Keratinocyte (primary cell): ENCODE results near the gene HACD1. TPM values are rescaled to one million over a fixed set of nuclear protein-coding genes. Genes with fewer than 3 reads are reported as not detected.

Experiments
- DNase-seq: peaks from one replicate; pipeline ENCODE4 v3.0.0-alpha.2; 2011; ENCODE audit warnings: low read depth, missing footprints, low spot score
- FAIRE-seq: peaks from 2 replicates; lab custom pipeline; 2011; peaks lifted over from hg19 to GRCh38; lab: Jason Lieb, UNC
- H2AFZ ChIP-seq: 2 replicates; pipeline ENCODE4 v1.6.0; 2012; ENCODE audit warnings: low read length, control low read depth, inconsistent platforms; ENCODE audit not compliant: control insufficient read depth
- H3K27ac ChIP-seq: 2 replicates; pipeline ENCODE4 v1.5.1; 2011; ENCODE audit warnings: low read length; ENCODE audit not compliant: control insufficient read depth, insufficient read depth
- H3K27me3 ChIP-seq: 3 replicates; pipeline ENCODE4 v1.6.0; 2011; ENCODE audit warnings: low read length; ENCODE audit not compliant: control insufficient read depth, insufficient read depth; ENCODE audit errors: extremely low read depth
- H3K36me3 ChIP-seq, 2 experiments: 2 replicates in 1 of 2; 3 replicates in 1 of 2; pipeline ENCODE4 v1.5.1; 2011; ENCODE audit warnings: low read length in 2 of 2, mild to moderate bottlenecking in 1 of 2; ENCODE audit not compliant: control insufficient read depth in 2 of 2, insufficient read depth in 2 of 2; ENCODE audit errors: extremely low read depth in 1 of 2
- H3K4me1 ChIP-seq: 3 replicates; pipeline ENCODE4 v1.5.1; 2011; ENCODE audit warnings: low read length; ENCODE audit not compliant: control insufficient read depth, insufficient read depth; ENCODE audit errors: extremely low read depth
- H3K4me2 ChIP-seq: 3 replicates; pipeline ENCODE4 v1.6.0; 2011; ENCODE audit warnings: low read depth, low read length; ENCODE audit not compliant: control insufficient read depth, insufficient read depth; ENCODE audit errors: extremely low read depth
- H3K4me3 ChIP-seq, 3 experiments: fragments of 200-600 bp in 1 of 3; sonication (generic) in 1 of 3; 2 replicates in 2 of 3; 3 replicates in 1 of 3; pipeline ENCODE4 v1.5.1; 2011 to 2016; ENCODE audit warnings: low read length in 3 of 3, mild to moderate bottlenecking in 3 of 3, control low read depth in 2 of 3, inconsistent platforms in 1 of 3, low read depth in 1 of 3, mixed read lengths in 1 of 3, mixed run types in 1 of 3, moderate library complexity in 1 of 3; ENCODE audit not compliant: control insufficient read depth in 2 of 3, insufficient read depth in 2 of 3; ENCODE audit errors: extremely low read depth in 1 of 3
- H3K79me2 ChIP-seq: 2 replicates; pipeline ENCODE4 v1.6.0; 2012; ENCODE audit warnings: low read length; ENCODE audit not compliant: control insufficient read depth, insufficient read depth
- H3K9ac ChIP-seq: 3 replicates; pipeline ENCODE4 v1.6.0; 2011; ENCODE audit warnings: low read length; ENCODE audit not compliant: control insufficient read depth, insufficient read depth; ENCODE audit errors: extremely low read depth
- H3K9me1 ChIP-seq: 3 replicates; pipeline ENCODE4 v1.6.0; 2011; ENCODE audit warnings: low read length; ENCODE audit not compliant: control insufficient read depth, insufficient read depth; ENCODE audit errors: extremely low read depth
- H3K9me3 ChIP-seq: 2 replicates; pipeline ENCODE4 v1.5.1; 2012; ENCODE audit warnings: low read depth, low read length; ENCODE audit not compliant: control insufficient read depth
- H4K20me1 ChIP-seq: 3 replicates; pipeline ENCODE4 v1.6.0; 2011; ENCODE audit warnings: low read length; ENCODE audit not compliant: control insufficient read depth, insufficient read depth; ENCODE audit errors: extremely low read depth
- EZH2 ChIP-seq: IDR thresholded peaks from one replicate; pipeline ENCODE4 v1.6.1; 2012; ENCODE audit warnings: inconsistent platforms, mild to moderate bottlenecking, low read length, moderate library complexity
- dilution Hi-C: fragments of 300-500 bp; cut with MboI; formaldehyde crosslinking; loops from one replicate; pipeline ENCODE4 v1.7.0; 2020; ENCODE audit warnings: low sequenced_read_pairs; ENCODE audit not compliant: extremely low pct_ligation_motif_present
- polyA plus RNA-seq, 5 experiments: library from polyadenylated mRNA; depleted of rRNA in 3 of 5; stranded (reverse) in 3 of 5; stranded (forward) in 1 of 5; unstranded in 1 of 5; fragments of >200 nt; gene quantifications; 1 replicate in 1 of 5; 2 replicates in 3 of 5; 3 replicates in 1 of 5; pipeline versions ENCODE4 v1.2.1 to v1.2.3, GENCODE V29; 2011 to 2012; ENCODE audit warnings: missing spikeins in 2 of 5, low read depth in 1 of 5, low replicate concordance in 1 of 5
- TF ChIP-seq, protein P1 (sequence below), 3 experiments: IDR thresholded peaks in 1 of 3; conservative IDR thresholded peaks in 1 of 3; optimal IDR thresholded peaks in 1 of 3; 2 replicates in 2 of 3; 3 replicates in 1 of 3; pipeline versions ENCODE3 to v1.5.1; 2011; ENCODE audit warnings: low read length in 3 of 3, mild to moderate bottlenecking in 3 of 3, moderate library complexity in 2 of 3, control low read depth in 1 of 3, inconsistent platforms in 1 of 3; ENCODE audit not compliant: insufficient read depth in 2 of 3; ENCODE audit errors: extremely low read depth in 1 of 3

HACD1 gene
- polyA plus RNA-seq, 1 donor (not counting 4 experiments of a cell fraction or from before 2014, with no cell fraction given), result 46.3 TPM

DNA sequence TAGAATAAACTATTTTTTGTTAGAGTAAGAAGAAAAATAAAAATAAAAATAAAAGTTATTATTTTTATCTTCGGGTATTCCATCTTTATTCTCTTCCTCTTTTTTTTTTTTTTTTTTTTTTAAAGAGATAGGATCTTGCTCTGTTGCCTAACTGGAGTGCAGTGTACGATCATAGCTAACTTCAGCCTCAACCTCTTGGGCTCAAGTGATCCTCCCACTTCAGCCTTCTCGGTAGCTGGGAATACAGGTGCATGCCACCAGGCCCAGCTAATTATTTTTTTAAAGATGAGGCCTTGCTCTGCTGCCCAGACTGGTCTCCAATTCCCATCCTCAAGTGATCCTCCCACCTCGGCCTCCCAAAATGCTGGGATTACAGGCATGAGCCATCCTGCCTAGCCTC is 42.2 kb upstream of the HACD1 start:
- no peak for TF ChIP-seq EZH2
- TF ChIP-seq, protein P1, sequence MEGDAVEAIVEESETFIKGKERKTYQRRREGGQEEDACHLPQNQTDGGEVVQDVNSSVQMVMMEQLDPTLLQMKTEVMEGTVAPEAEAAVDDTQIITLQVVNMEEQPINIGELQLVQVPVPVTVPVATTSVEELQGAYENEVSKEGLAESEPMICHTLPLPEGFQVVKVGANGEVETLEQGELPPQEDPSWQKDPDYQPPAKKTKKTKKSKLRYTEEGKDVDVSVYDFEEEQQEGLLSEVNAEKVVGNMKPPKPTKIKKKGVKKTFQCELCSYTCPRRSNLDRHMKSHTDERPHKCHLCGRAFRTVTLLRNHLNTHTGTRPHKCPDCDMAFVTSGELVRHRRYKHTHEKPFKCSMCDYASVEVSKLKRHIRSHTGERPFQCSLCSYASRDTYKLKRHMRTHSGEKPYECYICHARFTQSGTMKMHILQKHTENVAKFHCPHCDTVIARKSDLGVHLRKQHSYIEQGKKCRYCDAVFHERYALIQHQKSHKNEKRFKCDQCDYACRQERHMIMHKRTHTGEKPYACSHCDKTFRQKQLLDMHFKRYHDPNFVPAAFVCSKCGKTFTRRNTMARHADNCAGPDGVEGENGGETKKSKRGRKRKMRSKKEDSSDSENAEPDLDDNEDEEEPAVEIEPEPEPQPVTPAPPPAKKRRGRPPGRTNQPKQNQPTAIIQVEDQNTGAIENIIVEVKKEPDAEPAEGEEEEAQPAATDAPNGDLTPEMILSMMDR (optimal IDR thresholded peaks at IDR 0.05 in 1 of 3, IDR thresholded peaks at IDR 0.05 in 1 of 3, conservative IDR thresholded peaks at IDR 0.05 in 1 of 3; ENCODE audit: extremely low read depth in 1 of 3, insufficient read depth in 2 of 3, low read length in 3 of 3), result no peak
- Histone ChIP-seq H3K4me3 (no peak overlapping the region), H4K20me1 (no peaks in the 10 kb centered on the region), H3K36me3 (peaks cover 1 to 9% of the 10 kb centered on the region in 2 experiments), H3K27ac (no peak overlapping the region), H3K9me1 (no peaks in the 10 kb centered on the region), H3K79me2 (peaks cover 83% of the 10 kb centered on the region), H3K9me3 (no peaks in the 10 kb centered on the region), H3K27me3 (no peaks in the 10 kb centered on the region), H2AFZ (no peak overlapping the region), H3K4me1 (peaks cover 14% of the 10 kb centered on the region), H3K4me2 (no peak overlapping the region), H3K9ac (no peak overlapping the region)
- no peak for FAIRE-seq
- dilution Hi-C loops, result no loop called here
- DNase-seq, result no peak

DNA sequence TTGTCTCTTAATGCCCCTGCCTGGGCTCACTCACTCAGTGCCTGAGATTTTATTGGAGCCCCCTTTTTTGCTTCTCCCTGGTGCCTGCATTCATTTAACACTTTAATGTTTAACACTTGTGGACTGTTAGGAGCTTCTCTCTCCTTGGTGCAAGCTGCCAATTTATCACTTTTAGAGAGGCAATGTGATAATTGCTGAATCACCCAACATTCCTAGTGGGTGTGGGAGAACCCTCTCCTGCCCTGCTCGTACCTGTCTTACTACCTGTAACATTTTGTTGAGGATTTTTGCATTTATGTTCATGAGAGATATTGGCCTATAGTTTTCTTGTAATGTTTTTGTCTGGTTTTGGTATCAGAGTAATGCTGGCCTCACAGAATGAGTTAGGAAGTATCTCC is 39.9 kb upstream of the HACD1 start:
- FAIRE-seq (peak; percentile 20), DNase-seq (no peak)
- H3K9me1 ChIP-seq, result no peaks in the 10 kb centered on the region
- no peak overlapping the region for H2AFZ ChIP-seq
- no peaks in the 10 kb centered on the region for H3K27me3 ChIP-seq
- H3K9ac ChIP-seq, result no peak overlapping the region
- H3K79me2 ChIP-seq, result peaks cover 92% of the 10 kb centered on the region
- dilution Hi-C loops, result no loop called here
- H3K4me1 ChIP-seq, result peaks cover 14% of the 10 kb centered on the region
- no peaks in the 10 kb centered on the region for H4K20me1 ChIP-seq
- H3K9me3 ChIP-seq, result no peaks in the 10 kb centered on the region
- peak overlapping the region; percentile 13 for H3K27ac ChIP-seq
- TF ChIP-seq EZH2, result no peak
- TF ChIP-seq, protein P1 (optimal IDR thresholded peaks at IDR 0.05 in 1 of 3, IDR thresholded peaks at IDR 0.05 in 1 of 3, conservative IDR thresholded peaks at IDR 0.05 in 1 of 3; ENCODE audit: extremely low read depth in 1 of 3, insufficient read depth in 2 of 3, low read length in 3 of 3), result no peak
- H3K36me3 ChIP-seq, result peaks cover 1 to 8% of the 10 kb centered on the region in 2 experiments
- peak overlapping the region; percentile 61 for H3K4me2 ChIP-seq
- H3K4me3 ChIP-seq, result no peak overlapping the region
